Measurements from ENCODE around the gene ZNF423. TPM values are rescaled to one million over a fixed set of nuclear protein-coding genes. Genes with fewer than 3 reads are reported as not detected.

The ZNF423 gene
- total RNA-seq, 3 donors from 2014 or later: 0.03 TPM; not detected in 2

DNA sequence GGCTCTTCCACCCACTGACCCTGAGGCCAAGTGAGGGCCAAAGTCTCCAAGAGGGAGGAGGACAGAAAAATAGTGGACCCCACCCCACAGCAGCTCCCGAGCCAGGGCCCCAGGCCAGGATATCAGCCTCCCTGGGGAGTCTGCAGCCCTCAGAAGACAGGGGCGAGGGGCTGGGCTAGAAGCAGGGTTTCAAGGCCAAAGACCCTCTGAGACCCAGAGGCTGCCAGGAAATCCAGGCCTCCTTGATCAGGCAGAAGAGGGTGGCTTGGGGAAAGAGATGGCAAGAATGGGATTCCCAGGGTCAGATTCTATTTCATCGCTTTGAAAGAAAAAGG is 156.1 kb downstream of the ZNF423 start:
- ATAC-seq (no peak), DNase-seq (no peak)
- H3K4me1 Mint-ChIP-seq (ENCODE audit: low read depth): no peaks in the 10 kb centered on the region
- H3K9me3 Mint-ChIP-seq: no peaks in the 10 kb centered on the region
- no peak overlapping the region for H3K4me3 Mint-ChIP-seq
- peaks cover 25% of the 10 kb centered on the region for H3K27me3 Mint-ChIP-seq (ENCODE audit: low read depth)
- no peaks in the 10 kb centered on the region for H3K36me3 Mint-ChIP-seq (ENCODE audit: insufficient read depth)

GRCh38 chr16:49698931-49699840 is 156.7 kb downstream of the ZNF423 start:
- Mint-ChIP-seq H3K4me3 (no peak overlapping the region), H3K27me3 (ENCODE audit: low read depth) (peaks cover 25% of the 10 kb centered on the region), H3K9me3 (no peaks in the 10 kb centered on the region), H3K4me1 (ENCODE audit: low read depth) (no peaks in the 10 kb centered on the region), H3K36me3 (ENCODE audit: insufficient read depth) (no peaks in the 10 kb centered on the region)
- DNase-seq (no peak), ATAC-seq (no peak)

GRCh38 chr16:49698453-49698815 is 157.5 kb downstream of the ZNF423 start:
- no peak for ATAC-seq
- peaks cover 25% of the 10 kb centered on the region for H3K27me3 Mint-ChIP-seq (ENCODE audit: low read depth)
- H3K9me3 Mint-ChIP-seq: no peaks in the 10 kb centered on the region
- no peak overlapping the region for H3K4me3 Mint-ChIP-seq
- no peaks in the 10 kb centered on the region for H3K4me1 Mint-ChIP-seq (ENCODE audit: low read depth)
- DNase-seq: no peak
- no peaks in the 10 kb centered on the region for H3K36me3 Mint-ChIP-seq (ENCODE audit: insufficient read depth)

- H3K9me3 Mint-ChIP-seq: no peaks in the 10 kb centered on the region
- H3K27me3 Mint-ChIP-seq (ENCODE audit: low read depth): peaks cover 25% of the 10 kb centered on the region
- H3K4me1 Mint-ChIP-seq (ENCODE audit: low read depth): no peaks in the 10 kb centered on the region
- no peak overlapping the region for H3K4me3 Mint-ChIP-seq
- no peak for DNase-seq
- no peaks in the 10 kb centered on the region for H3K36me3 Mint-ChIP-seq (ENCODE audit: insufficient read depth)
- no peak for ATAC-seq
These were observed 158.1 kb downstream of the ZNF423 start for GRCh38 chr16:49697631-49698452.

- Mint-ChIP-seq H3K27me3 (ENCODE audit: low read depth) (peaks cover 25% of the 10 kb centered on the region), H3K4me3 (no peak overlapping the region), H3K4me1 (ENCODE audit: low read depth) (no peaks in the 10 kb centered on the region), H3K9me3 (no peaks in the 10 kb centered on the region), H3K36me3 (ENCODE audit: insufficient read depth) (no peaks in the 10 kb centered on the region)
- DNase-seq: no peak
- no peak for ATAC-seq
These were observed 159.4 kb downstream of the ZNF423 start for GRCh38 chr16:49696414-49697101.

GRCh38 chr16:49695782-49696413 is 160.0 kb downstream of the ZNF423 start:
- Mint-ChIP-seq H3K36me3 (ENCODE audit: insufficient read depth) (no peaks in the 10 kb centered on the region), H3K4me1 (ENCODE audit: low read depth) (no peaks in the 10 kb centered on the region), H3K4me3 (no peak overlapping the region), H3K9me3 (no peaks in the 10 kb centered on the region), H3K27me3 (ENCODE audit: low read depth) (peaks cover 24% of the 10 kb centered on the region)
- DNase-seq (no peak), ATAC-seq (no peak)

GRCh38 chr16:49693445-49693844 is 162.5 kb downstream of the ZNF423 start:
- no peak for ATAC-seq
- no peak overlapping the region for H3K4me3 Mint-ChIP-seq
- peaks cover 15% of the 10 kb centered on the region for H3K27me3 Mint-ChIP-seq (ENCODE audit: low read depth)
- no peak for DNase-seq
- no peaks in the 10 kb centered on the region for H3K36me3 Mint-ChIP-seq (ENCODE audit: insufficient read depth)
- H3K9me3 Mint-ChIP-seq: no peaks in the 10 kb centered on the region
- no peaks in the 10 kb centered on the region for H3K4me1 Mint-ChIP-seq (ENCODE audit: low read depth)

DNA sequence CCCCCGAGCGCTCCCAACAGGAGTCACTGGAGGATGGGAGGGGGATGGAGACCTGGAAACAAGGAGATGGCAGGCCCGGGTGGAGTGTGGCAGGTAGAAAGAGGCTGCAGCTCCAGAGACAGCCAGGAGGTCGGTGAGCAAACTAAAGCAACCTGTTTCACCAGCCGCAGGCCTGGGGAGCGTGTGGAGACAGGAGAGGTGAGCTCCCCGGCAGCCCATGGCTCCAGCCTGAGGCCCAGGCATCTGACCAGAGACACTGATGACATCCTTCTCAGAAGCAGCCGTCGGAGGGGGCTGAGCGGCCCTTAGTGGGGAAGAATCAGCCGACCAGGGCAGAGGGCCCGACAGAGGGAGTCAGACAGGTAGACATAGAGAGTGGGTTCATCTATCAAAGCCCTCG is 165.1 kb downstream of the ZNF423 start:
- Mint-ChIP-seq H3K36me3 (ENCODE audit: insufficient read depth) (no peaks in the 10 kb centered on the region), H3K4me1 (ENCODE audit: low read depth) (no peaks in the 10 kb centered on the region), H3K27me3 (ENCODE audit: low read depth) (peaks cover 14% of the 10 kb centered on the region), H3K9me3 (no peaks in the 10 kb centered on the region), H3K4me3 (no peak overlapping the region)
- DNase-seq (no peak), ATAC-seq (no peak)

- Mint-ChIP-seq H3K36me3 (ENCODE audit: insufficient read depth) (no peaks in the 10 kb centered on the region), H3K4me1 (ENCODE audit: low read depth) (no peaks in the 10 kb centered on the region), H3K9me3 (no peaks in the 10 kb centered on the region), H3K27me3 (ENCODE audit: low read depth) (peaks cover 17% of the 10 kb centered on the region), H3K4me3 (no peak overlapping the region)
- ATAC-seq: no peak
- no peak for DNase-seq
These were observed 167.7 kb downstream of the ZNF423 start for GRCh38 chr16:49688036-49688697.

DNA sequence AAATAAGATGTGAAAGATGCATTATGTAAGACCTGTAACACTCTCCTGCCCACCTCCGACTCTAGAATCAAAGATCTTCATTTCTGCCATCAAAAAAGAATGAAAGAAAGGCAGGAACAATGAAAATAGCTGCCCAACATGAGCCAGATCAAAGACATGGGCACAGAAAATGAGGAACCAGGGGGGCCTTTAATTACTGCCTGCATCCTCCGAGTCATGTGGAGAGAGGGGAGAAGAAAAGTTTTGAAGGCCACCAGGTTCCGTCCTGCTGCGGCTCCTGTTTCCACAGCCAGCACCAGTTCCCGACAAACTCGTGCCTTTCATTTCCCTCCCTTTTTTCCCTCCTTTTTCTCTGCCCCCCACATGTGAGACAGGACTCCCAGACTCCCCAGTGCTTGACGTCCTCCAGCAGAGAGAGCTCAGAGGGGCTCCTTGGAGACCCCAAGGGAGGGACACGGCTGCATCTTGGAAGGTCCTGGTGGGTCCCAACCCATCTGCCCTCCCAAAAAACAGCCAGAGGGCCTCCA is 168.4 kb downstream of the ZNF423 start:
- Mint-ChIP-seq H3K36me3 (ENCODE audit: insufficient read depth) (no peaks in the 10 kb centered on the region), H3K27me3 (ENCODE audit: low read depth) (peaks cover 17% of the 10 kb centered on the region), H3K4me1 (ENCODE audit: low read depth) (no peaks in the 10 kb centered on the region), H3K4me3 (no peak overlapping the region), H3K9me3 (no peaks in the 10 kb centered on the region)
- no peak for DNase-seq
- no peak for ATAC-seq

DNA sequence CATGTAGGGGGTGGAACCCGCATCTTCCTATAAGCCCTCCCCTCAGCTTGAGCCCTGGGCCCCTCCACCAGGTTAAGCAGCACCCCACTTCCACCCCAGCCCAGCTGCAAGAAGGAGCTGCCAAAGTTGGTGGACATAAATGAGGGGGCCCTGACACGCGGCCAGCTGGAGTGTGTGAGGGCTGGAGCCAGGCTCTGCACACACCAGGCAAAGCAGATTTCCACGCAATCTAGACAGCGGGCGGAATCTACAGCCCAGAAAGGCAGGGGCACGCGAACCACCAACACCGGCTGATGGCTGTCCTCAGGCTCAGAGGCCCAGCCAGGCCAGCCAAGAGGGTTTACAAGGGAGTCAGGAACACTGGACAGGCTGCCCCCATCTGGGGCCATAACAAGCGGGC is 171.2 kb downstream of the ZNF423 start:
- Mint-ChIP-seq H3K4me3 (no peak overlapping the region), H3K4me1 (ENCODE audit: low read depth) (no peaks in the 10 kb centered on the region), H3K36me3 (ENCODE audit: insufficient read depth) (no peaks in the 10 kb centered on the region), H3K9me3 (no peaks in the 10 kb centered on the region), H3K27me3 (ENCODE audit: low read depth) (peaks cover 17% of the 10 kb centered on the region)
- ATAC-seq (no peak), DNase-seq (no peak)

- no peaks in the 10 kb centered on the region for H3K9me3 Mint-ChIP-seq
- no peaks in the 10 kb centered on the region for H3K36me3 Mint-ChIP-seq (ENCODE audit: insufficient read depth)
These were observed 173.2 kb downstream of the ZNF423 start for GRCh38 chr16:49682577-49683165.

DNA sequence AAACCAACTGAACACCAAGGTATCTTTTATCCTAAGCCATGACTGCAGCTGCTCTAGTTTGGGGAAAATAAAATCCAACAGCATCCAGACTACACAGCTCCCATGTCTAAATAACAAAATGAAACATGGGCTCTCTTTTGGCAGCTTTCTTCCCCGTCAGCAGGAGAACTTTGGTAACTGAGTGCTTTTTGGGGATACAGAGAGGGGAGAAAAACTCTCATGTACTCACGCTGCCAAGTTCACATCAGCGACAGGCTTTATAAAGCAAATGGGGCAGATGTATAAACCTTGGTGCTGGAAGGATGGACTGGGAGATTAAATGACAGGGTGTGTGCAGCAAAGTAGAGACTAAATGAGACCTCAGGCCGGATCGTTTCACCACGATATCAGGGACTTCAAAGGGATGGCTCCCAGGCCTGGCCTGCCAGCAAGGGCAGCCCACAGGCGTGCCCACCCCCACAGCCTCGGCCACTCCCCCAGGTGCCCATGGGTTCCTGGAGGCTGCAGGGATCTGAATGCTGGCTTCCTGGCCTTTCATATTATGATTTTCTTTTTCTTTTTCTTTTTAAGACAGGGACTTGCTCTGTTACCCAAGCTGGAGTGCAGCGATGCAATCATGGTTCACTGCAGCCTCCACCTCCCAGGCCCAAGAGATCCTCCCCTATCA is 174.6 kb downstream of the ZNF423 start:
- H3K4me1 Mint-ChIP-seq (ENCODE audit: low read depth): no peaks in the 10 kb centered on the region
- DNase-seq (no peak), ATAC-seq (no peak)
- no peaks in the 10 kb centered on the region for H3K9me3 Mint-ChIP-seq
- no peak overlapping the region for H3K4me3 Mint-ChIP-seq
- H3K27me3 Mint-ChIP-seq (ENCODE audit: low read depth): peaks cover 6% of the 10 kb centered on the region
- no peaks in the 10 kb centered on the region for H3K36me3 Mint-ChIP-seq (ENCODE audit: insufficient read depth)

More at GRCh38 chr16:49682577-49683165, 173.2 kb downstream of the ZNF423 start:
- H3K4me3 Mint-ChIP-seq: no peak overlapping the region
- no peaks in the 10 kb centered on the region for H3K4me1 Mint-ChIP-seq (ENCODE audit: low read depth)
- ATAC-seq: no peak
- peaks cover 17% of the 10 kb centered on the region for H3K27me3 Mint-ChIP-seq (ENCODE audit: low read depth)
- DNase-seq: no peak
